Endothelial cell of umbilical vein (primary cell): ENCODE data around the gene RABEP2. TPM values are rescaled to one million over a fixed set of nuclear protein-coding genes. Genes with fewer than 3 reads are reported as not detected.

Experiments
- BruUV-seq: library from RNA; stranded (reverse); fragments of 400-500 nt; replicated peaks from 2 replicates; lab custom pipeline; 2021; lab: Mats Ljungman, UMichigan
- CTCF ChIA-PET: fragments of 300-600, 350-600 bp; sonication (Branson Sonifier 250); formaldehyde crosslinking; loops from one replicate; lab custom pipeline; 2021; ENCODE audit warnings: antibody characterized with exemption, inconsistent platforms; lab: Charles Lee
- POLR2A ChIA-PET: fragments of 300-600, 350-600 bp; sonication (Branson Sonifier 250); formaldehyde crosslinking; loops from one replicate; lab custom pipeline; 2021; ENCODE audit warnings: antibody characterized with exemption, inconsistent platforms; lab: Charles Lee
- DNase-seq: peaks from one replicate; pipeline ENCODE4 v3.0.0-alpha.2; 2011; ENCODE audit warnings: low read depth, low spot score
- FAIRE-seq: peaks from 2 replicates; lab custom pipeline; 2011; peaks lifted over from hg19 to GRCh38; lab: Jason Lieb, UNC
- H2AFZ ChIP-seq: 2 replicates; pipeline ENCODE4 v1.6.0; 2012; ENCODE audit warnings: low read depth, low read length, control low read depth, inconsistent platforms
- H3K27ac ChIP-seq: 2 replicates; pipeline ENCODE4 v1.5.1; 2011; ENCODE audit warnings: low read depth, mild to moderate bottlenecking, control low read depth, low read length, moderate library complexity; ENCODE audit not compliant: insufficient read depth
- H3K27me3 ChIP-seq, 2 experiments: 2 replicates each; pipeline versions ENCODE4 v1.6.0 to v1.6.1; 2011; ENCODE audit warnings: low read length in 2 of 2, mixed read lengths in 1 of 2; ENCODE audit not compliant: control insufficient read depth in 2 of 2, insufficient read depth in 2 of 2
- H3K36me3 ChIP-seq, 2 experiments: 2 replicates in 1 of 2; 3 replicates in 1 of 2; pipeline ENCODE4 v1.5.1; 2011; ENCODE audit warnings: low read length in 2 of 2, mild to moderate bottlenecking in 1 of 2, moderate library complexity in 1 of 2; ENCODE audit not compliant: control insufficient read depth in 2 of 2, insufficient read depth in 2 of 2; ENCODE audit errors: extremely low read depth in 1 of 2
- H3K4me1 ChIP-seq: 3 replicates; pipeline ENCODE4 v1.5.1; 2011; ENCODE audit warnings: mild to moderate bottlenecking, low read length; ENCODE audit not compliant: control insufficient read depth, insufficient read depth; ENCODE audit errors: extremely low read depth
- H3K4me2 ChIP-seq: 2 replicates; pipeline ENCODE4 v1.6.1; 2011; ENCODE audit warnings: low read length, control low read depth, mixed read lengths; ENCODE audit not compliant: insufficient read depth
- H3K4me3 ChIP-seq, 3 experiments: fragments of 200-600 bp in 1 of 3; sonication (generic), shearing (Covaris generic) in 1 of 3; replicated peaks in 1 of 3; 2 replicates each; pipeline ENCODE4 v1.5.1; 2011 to 2016; ENCODE audit warnings: control low read depth in 3 of 3, low read length in 3 of 3, mild to moderate bottlenecking in 2 of 3, inconsistent platforms in 1 of 3, low read depth in 1 of 3, moderate library complexity in 1 of 3; ENCODE audit not compliant: insufficient read depth in 1 of 3
- H3K79me2 ChIP-seq: 2 replicates; pipeline ENCODE4 v1.6.0; 2012; ENCODE audit warnings: low read length, inconsistent platforms; ENCODE audit not compliant: control insufficient read depth, insufficient read depth
- H3K9ac ChIP-seq: replicated peaks from 2 replicates; pipeline ENCODE3; 2011; ENCODE audit warnings: low read length, control low read depth; ENCODE audit not compliant: insufficient read depth; ENCODE audit errors: extremely low read depth
- H3K9me1 ChIP-seq: replicated peaks from 3 replicates; pipeline ENCODE4 v1.6.0; 2011; ENCODE audit warnings: mild to moderate bottlenecking, low read length; ENCODE audit not compliant: control insufficient read depth, insufficient read depth; ENCODE audit errors: extremely low read depth
- H3K9me3 ChIP-seq: replicated peaks from 2 replicates; pipeline ENCODE4 v1.5.1; 2012; ENCODE audit warnings: low read length, inconsistent platforms; ENCODE audit not compliant: control insufficient read depth, insufficient read depth
- H4K20me1 ChIP-seq: replicated peaks from 2 replicates; pipeline ENCODE3; 2011; ENCODE audit warnings: mild to moderate bottlenecking, low read length; ENCODE audit not compliant: control insufficient read depth, insufficient read depth; ENCODE audit errors: extremely low read depth
- EZH2 ChIP-seq: IDR thresholded peaks from 2 replicates; pipeline ENCODE4 v1.6.1; 2012; ENCODE audit warnings: borderline replicate concordance, low read depth, mild to moderate bottlenecking, moderate library complexity, low read length, inconsistent platforms; ENCODE audit not compliant: severe bottlenecking
- FOS ChIP-seq: IDR thresholded peaks from 2 replicates; pipeline ENCODE4 v1.6.1; 2011; ENCODE audit warnings: mild to moderate bottlenecking, low read length, moderate library complexity, borderline replicate concordance; ENCODE audit not compliant: insufficient read depth
- GATA2 ChIP-seq: IDR thresholded peaks from 2 replicates; pipeline ENCODE4 v1.7.0; 2011; ENCODE audit warnings: low read depth, mild to moderate bottlenecking, moderate library complexity, mixed read lengths, low read length; ENCODE audit not compliant: insufficient read length, insufficient read depth
- JUN ChIP-seq: IDR thresholded peaks from 2 replicates; pipeline ENCODE4 v1.6.1; 2011; ENCODE audit warnings: borderline replicate concordance, low read depth; ENCODE audit not compliant: insufficient read length, insufficient read depth
- MYC ChIP-seq: IDR thresholded peaks from one replicate; pipeline ENCODE4 v1.6.1; 2011; ENCODE audit warnings: mild to moderate bottlenecking, low read depth, low read length
- POLR2A ChIP-seq: IDR thresholded peaks from 2 replicates; pipeline ENCODE4 v1.6.1; 2012; ENCODE audit warnings: low read depth, mild to moderate bottlenecking, control low read depth, low read length
- POLR2AphosphoS5 ChIP-seq: IDR thresholded peaks from 2 replicates; pipeline ENCODE4 v1.6.1; 2012; ENCODE audit warnings: low read depth, mild to moderate bottlenecking, control low read depth, low read length, moderate library complexity; ENCODE audit not compliant: insufficient read depth
- dilution Hi-C: fragments of 300-500 bp; cut with MboI; formaldehyde crosslinking; loops from one replicate; pipeline ENCODE4 v1.15.0; 2019; ENCODE audit warnings: low sequenced_read_pairs; ENCODE audit not compliant: extremely low pct_ligation_motif_present
- intact Hi-C: fragments of 100-400 bp; cut with micrococcal nuclease; formaldehyde crosslinking; loops from one replicate; pipeline ENCODE4 v1.10.0; 2022
- polyA plus RNA-seq, 4 experiments: library from polyadenylated mRNA; depleted of rRNA in 3 of 4; stranded (reverse) in 3 of 4; unstranded in 1 of 4; fragments of >200 nt; gene quantifications; 2 replicates each; pipeline versions ENCODE4 v1.2.1 to v1.2.3, GENCODE V29; 2011 to 2012; ENCODE audit warnings: missing spikeins in 1 of 4
- total RNA-seq: library from RNA; stranded (reverse); gene quantifications from 2 replicates; pipeline ENCODE4 v1.2.3, GENCODE V29; 2021
- TF ChIP-seq, protein P1 (sequence below), 2 donors: IDR thresholded peaks; 1 replicate in 1 of 2; 2 replicates in 1 of 2; pipeline ENCODE4 v1.5.1; 2011; ENCODE audit warnings: low read length in 2 of 2, mild to moderate bottlenecking in 2 of 2, moderate library complexity in 2 of 2, control low read depth in 1 of 2, inconsistent platforms in 1 of 2, low read depth in 1 of 2; ENCODE audit not compliant: insufficient read depth in 1 of 2; ENCODE audit errors: extremely low read depth in 1 of 2
- TF ChIP-seq, protein P2 (sequence below): IDR thresholded peaks from 2 replicates; pipeline ENCODE4 v1.6.1; 2011; ENCODE audit not compliant: insufficient read depth, insufficient read length

RABEP2 gene
- total and polyA plus RNA-seq, 2 donors (not counting 3 experiments of a cell fraction or from before 2014, with no cell fraction given): 25.9 to 37.4 TPM

DNA sequence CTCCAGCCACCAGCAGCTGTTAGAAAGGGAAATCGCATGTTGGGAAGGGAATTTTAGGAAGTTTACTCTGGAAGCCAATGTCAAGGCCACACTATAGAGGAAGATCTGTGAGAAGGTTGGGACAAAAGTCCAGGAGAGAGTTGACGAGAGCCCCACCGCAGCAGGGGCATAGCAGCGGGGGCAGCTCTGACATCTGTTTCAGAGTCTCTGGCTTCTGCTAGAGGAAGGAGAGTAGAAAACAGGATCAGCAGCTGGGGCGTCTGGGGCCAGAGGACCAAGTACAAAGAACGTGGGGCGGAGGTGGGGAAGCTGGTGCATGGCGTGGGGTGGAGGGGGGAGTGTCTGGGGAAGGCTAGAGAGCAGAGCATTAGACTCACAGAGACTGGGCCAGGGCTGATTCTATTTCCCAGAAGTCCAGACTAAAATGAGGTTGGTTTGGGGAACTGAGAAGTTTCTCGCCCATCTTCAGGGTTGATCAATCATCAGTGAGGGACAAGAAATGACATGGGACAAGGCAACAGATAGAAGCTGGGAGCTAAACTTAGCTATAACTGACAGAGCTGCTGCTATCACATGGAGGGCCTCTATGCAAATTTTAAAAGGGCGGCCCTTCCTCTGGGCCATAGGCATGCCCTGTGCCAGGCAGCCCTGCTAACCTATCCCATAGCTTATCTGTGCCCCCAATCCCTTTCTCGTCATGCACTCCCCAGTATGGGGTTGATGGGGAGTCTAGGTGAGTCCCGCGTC, 1.2 kb downstream of the RABEP2 start:
- Histone ChIP-seq H3K4me1 (no peaks in the 10 kb centered on the region), H3K79me2 (no peaks in the 10 kb centered on the region), H3K36me3 (peaks cover 0 to 7% of the 10 kb centered on the region in 2 experiments), H3K9ac (no peak overlapping the region), H4K20me1 (no peaks in the 10 kb centered on the region), H2AFZ (no peak overlapping the region), H3K4me3 (no peak overlapping the region), H3K27me3 (no peaks in the 10 kb centered on the region), H3K9me3 (no peaks in the 10 kb centered on the region), H3K27ac (no peak overlapping the region), H3K9me1 (no peaks in the 10 kb centered on the region), H3K4me2 (no peak overlapping the region)
- intact Hi-C loops: loop anchor here (2.0 kb wide), 1 partner anchor 61 kb away; the partner anchor contains the start of gene SH2B1
- POLR2A ChIA-PET: no interaction called here
- no peak for DNase-seq
- FAIRE-seq: no peak
- CTCF ChIA-PET: interaction anchor here (1.0 to 2.2 kb wide), 3 partner anchors 12 to 21 kb away, joined by 4 to 8 read pairs (median 5); no protein-coding TSS in a partner anchor
- BruUV-seq: TSS peak; percentile 22
- TF ChIP-seq EZH2 (no peak), FOS (no peak), POLR2A (no peak), GATA2 (no peak), MYC (no peak), JUN (no peak), POLR2AphosphoS5 (no peak)
- TF ChIP-seq, protein P1, sequence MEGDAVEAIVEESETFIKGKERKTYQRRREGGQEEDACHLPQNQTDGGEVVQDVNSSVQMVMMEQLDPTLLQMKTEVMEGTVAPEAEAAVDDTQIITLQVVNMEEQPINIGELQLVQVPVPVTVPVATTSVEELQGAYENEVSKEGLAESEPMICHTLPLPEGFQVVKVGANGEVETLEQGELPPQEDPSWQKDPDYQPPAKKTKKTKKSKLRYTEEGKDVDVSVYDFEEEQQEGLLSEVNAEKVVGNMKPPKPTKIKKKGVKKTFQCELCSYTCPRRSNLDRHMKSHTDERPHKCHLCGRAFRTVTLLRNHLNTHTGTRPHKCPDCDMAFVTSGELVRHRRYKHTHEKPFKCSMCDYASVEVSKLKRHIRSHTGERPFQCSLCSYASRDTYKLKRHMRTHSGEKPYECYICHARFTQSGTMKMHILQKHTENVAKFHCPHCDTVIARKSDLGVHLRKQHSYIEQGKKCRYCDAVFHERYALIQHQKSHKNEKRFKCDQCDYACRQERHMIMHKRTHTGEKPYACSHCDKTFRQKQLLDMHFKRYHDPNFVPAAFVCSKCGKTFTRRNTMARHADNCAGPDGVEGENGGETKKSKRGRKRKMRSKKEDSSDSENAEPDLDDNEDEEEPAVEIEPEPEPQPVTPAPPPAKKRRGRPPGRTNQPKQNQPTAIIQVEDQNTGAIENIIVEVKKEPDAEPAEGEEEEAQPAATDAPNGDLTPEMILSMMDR (IDR thresholded peaks at IDR 0.05; ENCODE audit: extremely low read depth in 1 of 2, insufficient read depth in 1 of 2, low read depth in 1 of 2, low read length in 2 of 2): no peak
- TF ChIP-seq, protein P2, sequence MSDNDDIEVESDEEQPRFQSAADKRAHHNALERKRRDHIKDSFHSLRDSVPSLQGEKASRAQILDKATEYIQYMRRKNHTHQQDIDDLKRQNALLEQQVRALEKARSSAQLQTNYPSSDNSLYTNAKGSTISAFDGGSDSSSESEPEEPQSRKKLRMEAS: no peak
- dilution Hi-C loops: no loop called here
